HG03432 (cell line): ENCODE data around the gene AKR7A3.
A peak's percentile ranks its signal among the peaks of the same experiment; 100 is the strongest.
"Not testable (repeated sequence)": the region's sequence is repeated elsewhere in the genome, so short reads cannot be mapped to it uniquely, and the experiment has no call there.

Source experiments
- ATAC-seq: cut with Tn5 transposase; IDR thresholded peaks from one replicate; pipeline ENCODE4 v1.9.1; 2021; ENCODE audit warnings: mild to moderate bottlenecking, moderate library complexity; ENCODE audit not compliant: unreplicated experiment

The AKR7A3 gene

DNA sequence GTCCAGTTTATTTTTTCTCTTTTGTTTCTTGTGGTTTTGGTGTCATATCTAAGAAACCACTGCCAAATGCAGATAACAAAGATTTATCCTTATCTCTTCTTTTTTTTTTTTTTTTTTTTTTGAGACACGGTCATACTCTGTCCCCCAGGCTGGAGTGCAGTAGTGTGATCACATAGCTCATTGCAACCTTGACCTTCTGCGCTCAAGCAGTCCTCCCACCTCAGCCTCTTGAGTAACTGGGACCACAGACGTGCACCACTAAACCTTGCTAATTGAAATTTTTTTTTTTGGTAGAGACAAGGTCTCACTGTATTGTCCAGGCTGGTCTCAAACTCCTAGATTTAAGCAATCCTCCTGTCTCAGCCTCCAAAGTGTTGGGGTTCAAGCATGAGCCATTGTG lies 32.5 kb upstream of the AKR7A3 start:
- ATAC-seq = no peak

DNA sequence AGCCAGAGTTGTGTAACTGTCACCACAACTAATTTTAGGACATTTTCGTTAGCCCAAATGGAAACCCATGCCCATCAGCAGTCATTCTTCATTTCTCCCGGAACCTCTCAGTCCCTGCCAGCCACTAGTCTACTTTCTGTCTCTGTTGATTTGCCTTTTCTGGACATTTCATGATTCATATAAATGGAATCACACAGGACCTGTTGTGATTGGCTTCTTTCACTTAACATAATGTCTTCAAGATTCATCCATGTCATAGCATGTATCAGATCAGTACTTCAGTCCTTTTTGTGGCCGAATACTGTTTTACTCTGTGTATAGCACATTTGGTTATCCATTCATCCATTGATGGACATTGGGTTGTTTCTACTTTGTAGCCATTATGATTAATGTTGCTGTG lies 30.6 kb upstream of the AKR7A3 start:
- no peak for ATAC-seq

DNA sequence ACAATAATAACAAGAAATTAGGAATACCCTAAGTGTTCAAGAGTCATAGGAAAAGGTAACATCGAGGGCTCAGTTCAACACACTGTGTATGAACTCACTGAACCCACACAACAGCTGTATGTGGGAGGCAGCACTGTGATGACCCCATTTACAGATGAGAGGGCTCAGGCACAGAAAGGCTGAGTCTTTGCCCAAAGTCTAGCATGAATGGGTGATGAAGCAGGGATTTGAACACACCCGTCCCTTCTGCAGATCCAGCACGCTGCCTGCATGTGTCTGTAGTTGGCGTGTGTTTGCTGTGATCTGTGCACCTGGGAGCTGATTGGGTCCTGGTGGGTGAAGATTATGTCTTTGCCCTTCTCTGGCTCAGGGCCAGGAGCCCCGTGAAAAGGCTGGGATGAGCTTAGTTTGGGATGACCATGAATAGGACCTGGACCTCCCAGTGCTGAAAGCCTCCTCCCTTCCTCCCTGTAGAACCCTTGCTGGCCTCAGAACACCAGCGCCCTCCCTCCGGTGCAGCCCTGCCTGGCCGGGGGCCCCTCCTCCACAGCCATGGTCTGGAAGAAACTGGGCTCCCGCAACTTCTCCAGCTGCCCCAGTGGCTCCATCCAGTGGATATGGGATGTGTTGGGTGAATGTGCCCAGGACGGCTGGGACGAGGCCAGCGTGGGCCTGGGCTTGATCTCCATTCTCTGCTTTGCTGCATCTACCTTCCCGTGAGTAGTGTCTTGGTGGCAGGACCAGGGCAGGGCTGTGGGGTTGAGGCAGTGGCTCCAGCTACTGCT lies 28.7 kb upstream of the AKR7A3 start:
- no peak for ATAC-seq

DNA sequence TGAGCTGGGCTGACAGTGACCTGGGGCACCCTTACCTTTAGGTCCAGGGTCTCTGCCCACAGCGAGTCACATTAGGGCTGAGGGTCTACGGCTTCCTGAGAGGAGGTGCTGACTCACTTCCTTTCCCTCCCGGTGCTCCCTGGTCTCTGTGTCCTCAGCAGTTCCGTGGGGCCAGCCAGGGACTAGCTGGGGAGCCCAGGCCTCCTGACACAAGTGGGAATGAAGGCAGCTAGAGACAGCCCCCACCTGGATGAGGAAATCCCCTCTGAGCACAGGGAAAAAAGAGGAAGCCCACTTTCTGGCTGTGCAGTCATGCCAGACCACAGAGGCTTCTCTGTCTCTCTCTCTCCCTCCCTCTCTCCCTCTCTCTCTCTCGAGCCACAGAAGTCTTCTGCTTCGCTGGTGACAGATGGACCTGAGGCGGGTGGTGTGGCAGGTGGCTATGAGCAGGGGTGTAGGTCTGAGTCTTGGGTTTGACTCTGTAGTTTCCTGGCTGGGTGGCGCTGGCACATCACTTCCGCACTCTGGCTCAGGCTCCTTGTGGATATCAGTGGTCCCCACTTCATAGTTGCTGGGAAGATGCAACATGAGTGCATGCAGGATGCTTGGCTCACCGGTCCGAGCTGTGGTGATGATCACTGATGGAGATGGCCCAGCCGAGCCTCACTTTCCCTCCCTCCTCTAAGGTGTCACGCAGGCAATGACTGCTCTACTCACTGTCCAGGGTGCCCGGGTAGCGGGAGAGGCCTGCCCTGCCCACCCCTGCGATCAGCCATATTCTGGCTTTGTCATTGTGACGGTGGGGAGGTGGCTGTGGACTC lies 27.0 kb upstream of the AKR7A3 start:
- ATAC-seq = no peak

DNA sequence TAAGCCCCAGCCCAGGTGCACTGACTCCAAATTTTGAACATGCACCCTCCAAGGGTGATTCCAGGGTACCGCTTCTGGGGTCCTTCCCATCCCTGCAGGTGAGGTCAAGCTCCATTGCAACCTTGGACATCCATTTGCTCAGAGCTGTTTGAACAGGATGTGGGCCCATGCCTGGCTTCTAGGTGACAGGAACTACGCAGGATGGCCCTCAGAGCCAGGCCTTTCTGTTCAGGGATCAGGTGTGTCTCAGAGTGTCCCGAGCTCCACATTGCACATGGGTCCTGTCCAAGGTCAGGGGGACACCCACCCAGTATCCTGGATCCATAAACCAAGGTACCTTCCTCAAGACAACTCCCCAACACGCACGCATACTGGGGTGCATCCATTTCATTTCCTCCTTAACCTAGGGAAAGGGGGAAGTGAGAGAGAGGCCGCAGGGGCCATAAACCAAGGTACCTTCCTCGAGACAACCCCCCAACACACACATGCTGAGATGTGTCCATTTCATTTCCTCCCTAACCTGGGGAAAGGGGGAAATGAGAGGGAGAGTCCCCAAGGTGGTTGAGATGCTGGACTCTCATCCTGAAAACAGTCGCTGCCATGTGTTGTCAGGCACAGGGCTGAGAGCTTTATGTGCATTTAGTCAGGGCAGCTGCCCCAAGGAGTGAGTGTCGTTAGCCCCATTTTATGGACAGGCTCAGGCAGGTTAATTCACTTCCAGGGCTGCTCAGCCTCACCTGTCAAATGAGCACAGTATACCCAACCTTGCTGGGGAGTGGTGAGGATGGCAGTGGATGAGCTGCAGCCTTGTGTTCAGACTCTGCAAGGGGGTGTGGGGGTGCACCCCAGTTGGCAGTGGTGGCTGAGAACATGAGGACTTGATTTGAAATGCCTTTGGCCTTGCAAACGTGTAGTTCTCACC lies 25.7 kb upstream of the AKR7A3 start:
- no peak for ATAC-seq

DNA sequence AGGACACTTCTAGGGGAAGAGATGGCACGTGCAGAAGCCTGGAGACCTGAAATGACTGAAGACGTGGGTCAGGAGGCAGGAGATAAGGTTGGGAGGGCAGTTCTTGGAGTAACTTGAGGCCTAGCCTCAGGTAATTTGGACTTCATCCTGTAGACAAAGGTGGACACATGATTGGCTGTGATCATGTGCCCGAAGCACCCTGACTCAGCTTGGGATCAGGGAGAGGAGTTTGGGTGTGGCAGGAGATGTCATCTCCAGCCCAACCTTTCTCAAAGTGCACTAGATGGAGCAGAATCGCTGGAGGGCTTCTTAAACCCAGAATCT lies 25.0 kb upstream of the AKR7A3 start:
- no peak for ATAC-seq

DNA sequence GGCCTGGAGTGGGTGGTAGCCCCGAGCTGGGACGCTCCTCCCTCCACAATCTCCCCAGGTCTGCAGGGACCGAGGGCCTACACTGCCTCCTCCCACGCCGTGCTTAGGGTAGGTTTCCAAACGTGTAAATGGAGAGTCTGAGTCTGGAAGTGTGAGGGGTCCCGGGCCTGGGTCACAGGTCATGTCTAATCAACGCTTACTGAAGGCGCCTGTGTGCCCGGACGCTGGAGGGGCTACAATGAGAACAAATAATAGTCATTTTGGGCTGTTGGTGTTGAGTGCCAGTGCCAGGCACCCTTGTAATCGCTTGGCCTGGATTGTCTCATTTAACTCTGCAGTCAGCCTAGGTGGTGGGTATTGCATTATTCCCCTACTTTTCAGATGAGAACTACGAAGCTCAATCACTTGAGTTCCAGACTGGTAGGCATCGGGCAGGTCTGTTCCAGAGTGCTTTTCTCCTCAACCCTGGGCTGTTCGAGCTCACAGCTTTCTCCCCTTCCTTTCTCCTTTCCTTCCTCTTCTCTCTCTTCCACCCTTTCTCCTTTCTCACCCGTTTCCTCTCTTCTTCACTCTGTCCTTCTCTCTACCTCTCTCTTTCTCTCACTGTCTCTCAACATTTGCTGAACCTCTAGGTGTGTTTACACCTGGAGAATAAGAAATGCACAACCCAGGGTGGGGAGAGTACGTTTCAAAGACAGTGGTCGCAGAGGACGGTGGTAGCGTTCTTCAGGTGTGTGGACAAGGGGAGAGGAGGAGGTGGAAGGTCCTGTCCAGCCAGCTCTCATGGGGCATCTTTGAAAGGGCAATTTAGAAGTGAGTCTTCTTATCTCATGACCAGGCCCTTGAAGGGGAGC lies 24.4 kb upstream of the AKR7A3 start:
- peak; percentile 12 for ATAC-seq

DNA sequence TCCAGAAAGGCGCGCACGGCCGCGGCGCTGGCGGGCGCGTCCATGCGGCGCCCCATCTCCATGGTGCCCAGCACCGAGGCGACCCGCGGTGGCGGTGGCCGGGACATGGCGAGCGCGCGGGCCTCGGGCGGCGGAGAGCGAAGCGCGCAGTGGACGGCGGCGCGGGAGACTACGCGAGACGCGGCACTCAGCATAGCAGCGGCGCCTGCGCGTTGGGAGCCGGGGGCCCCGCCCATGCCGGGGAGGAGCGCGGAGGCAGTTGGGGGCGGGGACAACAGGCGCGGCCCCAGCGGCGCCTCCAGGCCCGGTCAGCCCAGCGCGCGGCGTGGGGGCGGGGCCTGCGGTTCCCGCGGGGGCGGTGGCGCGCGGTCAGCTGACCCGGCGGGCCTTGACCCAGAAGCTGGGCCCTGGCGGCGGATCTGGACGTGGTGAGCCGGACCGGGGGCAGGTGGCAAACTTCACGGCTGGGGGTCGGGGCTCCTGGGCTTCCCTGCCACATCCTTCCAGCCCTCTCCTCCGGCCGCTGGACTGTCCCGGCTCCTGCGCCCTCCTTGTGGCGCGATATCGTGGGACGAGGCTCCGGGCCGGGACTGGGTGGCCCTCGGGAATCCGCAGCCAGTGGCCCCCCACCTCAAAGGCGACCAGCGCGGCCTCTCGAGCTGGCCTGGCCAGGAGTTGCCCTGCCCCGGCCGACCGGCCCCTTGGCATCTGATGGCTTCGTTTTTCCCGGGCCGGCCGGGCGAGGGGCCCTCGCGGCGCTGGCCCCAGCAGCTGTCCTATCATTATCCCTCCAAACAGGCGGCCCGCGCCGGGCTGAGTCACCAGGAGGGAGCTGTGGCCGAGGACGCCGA lies 23.6 kb upstream of the AKR7A3 start, which contains the start of the genes AKR7A2 and SLC66A1:
AKR7A2 (minus strand) TSS at position 214 of the 851 bp plus-strand sequence; CDS start at position 194, 20 bp downstream.
SLC66A1 (plus strand) TSS at position 396 of the 851 bp plus-strand sequence. CDS start 5,352 bp downstream, outside the sequence.
- ATAC-seq = peak; percentile 76

DNA sequence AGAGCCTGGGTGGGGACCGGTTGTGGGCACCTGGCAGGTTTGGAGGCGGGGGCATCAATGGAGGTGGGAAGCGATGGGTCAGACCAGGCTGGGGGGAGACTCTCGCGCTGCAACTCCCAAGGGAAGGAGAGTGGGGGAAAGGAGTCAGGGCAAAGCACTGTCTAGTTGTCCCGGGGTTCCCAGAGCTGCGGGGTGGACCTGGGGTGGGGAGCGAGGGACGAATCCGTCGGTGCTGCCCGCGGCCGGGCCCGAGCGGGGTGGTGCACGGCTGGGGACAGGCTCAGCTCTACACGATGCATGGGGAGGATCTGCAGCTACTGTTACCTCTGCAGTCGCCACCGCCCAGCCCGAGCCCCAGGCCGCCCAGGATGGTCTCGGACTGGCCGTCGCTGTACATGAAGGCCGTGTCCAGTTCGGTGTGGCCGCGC lies 22.9 kb upstream of the AKR7A3 start:
- peak; percentile 15 for ATAC-seq

DNA sequence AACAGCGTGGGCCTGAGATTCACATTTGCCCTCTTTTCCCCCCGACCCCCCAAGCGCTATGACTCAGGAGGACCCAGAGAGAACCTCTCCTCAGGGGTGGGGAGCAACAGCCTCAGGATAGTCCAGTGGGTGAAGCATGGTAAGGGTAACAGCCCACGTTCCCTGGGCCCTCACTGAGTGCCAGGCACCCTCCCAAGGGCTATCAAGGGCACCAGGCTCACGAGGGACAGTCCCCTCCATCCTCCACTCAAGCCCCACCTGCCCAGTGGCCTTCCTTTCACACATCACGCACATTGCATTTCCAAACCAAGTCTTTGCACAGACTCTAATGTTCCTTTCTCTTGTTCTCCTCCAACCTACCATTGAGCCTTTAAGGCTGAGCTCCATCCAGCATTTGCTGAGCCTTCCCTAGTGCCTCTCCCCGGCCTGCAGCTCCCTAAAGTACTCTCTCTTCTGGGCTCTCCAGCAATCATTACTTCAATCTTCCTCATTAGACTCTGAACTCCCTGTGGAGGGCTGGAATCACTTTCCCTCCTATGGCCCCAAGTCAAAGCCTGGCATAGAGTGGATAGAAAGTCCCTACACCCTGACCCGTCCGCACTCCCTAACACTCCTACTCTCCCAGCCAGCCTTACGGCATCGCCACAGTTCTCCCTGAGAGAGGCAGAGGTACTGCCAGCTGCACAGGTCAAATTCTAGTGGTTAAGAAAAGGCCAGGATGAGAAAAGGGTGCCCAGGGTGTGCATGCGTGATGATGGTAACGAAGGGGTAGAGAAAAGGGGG lies 22.3 kb upstream of the AKR7A3 start:
- ATAC-seq = no peak

DNA sequence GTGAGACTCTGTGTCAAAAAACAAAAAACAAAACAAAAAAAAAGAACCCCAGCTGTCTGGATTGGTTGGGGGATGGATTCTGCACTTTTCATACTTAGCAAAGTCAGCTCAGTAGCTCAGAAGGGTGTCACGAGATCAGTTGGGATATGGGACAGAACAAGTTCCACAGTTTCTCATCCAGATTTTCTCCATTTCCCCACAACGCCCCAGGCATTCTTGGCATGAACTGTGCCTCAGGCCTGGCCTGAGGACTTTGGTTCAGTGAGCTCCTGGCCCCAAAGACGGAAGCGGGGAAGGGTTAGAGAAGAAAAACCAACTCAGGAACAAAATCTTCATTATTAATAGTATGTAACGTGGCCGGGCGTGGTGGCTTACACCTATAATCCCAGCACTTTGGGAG lies 21.5 kb upstream of the AKR7A3 start:
- no peak for ATAC-seq

DNA sequence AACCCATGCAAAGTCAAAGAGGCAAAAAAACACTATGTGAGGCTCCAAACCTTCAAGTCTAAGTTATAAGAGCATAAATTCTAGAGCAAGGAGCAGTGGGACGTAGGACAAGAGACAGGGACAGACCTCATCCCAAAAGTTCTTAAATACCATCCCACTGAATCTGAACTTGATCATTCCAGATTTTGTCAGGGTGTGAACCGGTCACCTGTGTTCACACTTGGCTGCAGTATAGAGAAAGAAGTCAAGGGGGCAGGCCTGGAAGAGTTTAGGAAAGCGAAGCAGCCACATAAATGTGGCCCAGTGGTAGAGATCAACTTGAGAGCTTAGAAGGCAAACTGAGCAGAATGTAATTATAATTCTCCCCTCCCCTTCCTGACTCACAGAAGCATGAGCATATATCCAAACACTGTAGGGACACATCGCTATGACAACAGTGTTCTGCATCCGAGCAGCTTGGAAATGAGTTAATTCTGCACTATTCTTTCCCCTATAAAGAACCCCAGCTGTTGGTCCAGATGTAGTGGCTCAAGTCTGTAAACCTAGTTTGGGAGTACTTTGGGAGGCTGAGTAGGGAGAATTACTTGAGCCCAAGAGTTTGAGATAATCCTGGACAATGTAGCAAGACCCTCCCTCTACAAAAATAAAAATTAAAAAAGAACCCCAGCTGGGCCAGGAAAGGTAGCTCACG lies 20.7 kb upstream of the AKR7A3 start:
- ATAC-seq = no peak

DNA sequence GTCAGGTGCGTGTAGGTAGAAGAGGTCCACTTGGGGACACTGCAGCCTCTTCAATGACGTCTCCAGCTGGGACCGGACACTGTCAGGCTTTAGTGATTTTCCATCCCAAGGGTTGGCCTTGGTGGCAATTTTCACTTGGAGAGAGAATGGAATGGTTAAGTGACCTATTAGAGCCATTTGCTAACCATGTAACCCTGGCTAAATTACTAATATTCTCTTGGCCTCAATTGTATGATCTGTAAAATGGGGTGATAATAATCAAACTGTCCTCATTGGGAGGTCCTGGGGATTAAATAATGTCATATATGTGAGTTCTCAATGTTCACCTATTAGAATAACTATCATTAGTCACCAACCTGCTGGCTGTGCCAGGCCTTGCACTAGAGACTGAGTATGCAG lies 19.9 kb upstream of the AKR7A3 start:
- ATAC-seq = no peak

DNA sequence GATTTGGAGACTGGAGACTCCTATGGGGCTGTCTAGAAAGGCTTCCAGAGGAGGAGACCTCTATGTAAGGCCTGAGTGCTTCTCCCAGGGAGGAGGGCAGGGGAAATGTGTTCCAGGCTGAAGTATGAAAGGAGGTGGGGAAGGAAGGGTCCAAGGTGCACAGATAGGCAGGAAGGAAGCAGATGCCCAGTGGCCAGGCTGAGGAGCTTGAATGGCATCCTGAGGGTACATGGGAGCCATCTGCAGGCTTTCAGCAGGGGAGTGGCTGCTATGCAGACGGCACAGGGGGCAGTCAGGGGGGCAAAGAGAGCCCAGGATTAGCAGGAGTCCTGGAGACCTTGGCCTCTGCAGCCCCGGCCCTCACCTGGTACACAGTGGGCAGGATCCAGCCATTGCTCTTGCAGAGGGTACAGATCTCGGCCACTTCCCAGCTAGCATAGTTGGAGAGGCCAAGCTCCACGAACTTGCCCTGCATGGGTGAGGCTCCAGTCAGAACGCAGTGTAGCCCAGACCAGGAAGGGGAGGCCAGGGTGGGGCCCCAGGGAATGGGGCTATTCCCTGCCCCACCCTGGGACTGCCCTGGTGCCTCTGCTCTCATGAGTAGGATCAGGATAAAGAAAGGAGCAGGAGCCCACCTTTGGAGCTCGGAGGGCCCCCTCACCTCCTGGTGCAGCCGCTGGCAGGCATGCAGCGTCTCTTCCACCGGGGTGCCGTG lies 19.4 kb upstream of the AKR7A3 start:
- no peak for ATAC-seq

DNA sequence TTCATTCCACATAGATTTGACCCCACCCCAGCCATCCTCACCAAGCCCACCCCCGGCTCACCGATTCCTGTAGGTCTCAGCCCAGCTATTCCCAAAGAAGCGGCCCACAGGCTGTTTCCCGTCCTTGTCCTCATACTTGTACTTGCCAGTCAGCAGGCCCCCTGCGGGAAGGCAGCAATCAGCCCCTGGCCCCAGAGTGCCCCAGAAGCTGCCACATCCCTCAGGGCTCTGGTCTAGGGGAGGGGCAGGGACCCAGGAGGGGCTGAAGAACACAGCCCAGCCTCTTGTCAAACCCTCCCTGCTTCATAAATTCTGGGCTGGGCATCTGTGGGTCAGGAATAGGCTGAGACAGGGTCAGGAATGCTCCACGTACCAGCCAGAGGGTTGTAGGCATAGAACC lies 18.4 kb upstream of the AKR7A3 start:
- ATAC-seq = no peak

DNA sequence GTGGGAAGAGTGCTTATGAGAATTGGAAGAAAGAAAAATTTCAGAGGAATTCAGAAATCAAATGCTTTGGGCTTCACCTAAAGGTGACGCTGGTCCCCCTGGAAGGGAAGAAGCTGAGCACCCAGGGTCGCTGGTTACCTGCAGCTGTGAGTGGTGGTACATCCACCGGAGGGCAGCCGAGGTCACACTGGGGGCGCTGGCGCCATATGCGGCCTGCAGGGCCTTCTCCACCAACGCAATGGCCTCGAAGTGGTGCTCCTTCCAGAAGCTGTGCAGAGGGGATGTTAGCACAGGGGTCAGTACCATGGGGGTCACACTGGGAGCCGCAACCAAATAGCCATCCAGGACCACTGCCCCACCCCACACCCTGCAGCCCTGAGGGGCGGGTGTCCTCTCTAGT lies 17.3 kb upstream of the AKR7A3 start:
- no peak for ATAC-seq

DNA sequence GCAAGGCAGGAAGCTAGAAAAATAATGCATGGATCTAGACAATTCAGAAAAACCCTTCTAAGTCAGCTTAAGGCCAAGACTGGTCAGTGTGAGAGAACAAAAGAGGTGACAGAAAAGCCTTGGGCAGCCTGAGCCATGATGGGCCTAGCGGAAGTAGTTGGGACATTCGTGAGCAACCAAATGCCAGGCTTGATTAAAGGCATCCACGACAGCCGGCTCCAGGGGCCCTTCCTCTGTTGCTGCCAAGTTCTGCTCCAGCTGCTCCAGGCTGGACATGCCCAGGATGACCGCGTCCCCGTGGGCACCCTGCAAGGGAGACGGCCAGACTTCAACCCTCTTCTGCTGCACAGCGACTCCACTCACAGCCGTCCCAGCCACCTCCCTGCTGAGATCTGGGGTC lies 15.5 kb upstream of the AKR7A3 start:
- ATAC-seq = not testable (repeated sequence)
